H1 (cell line): ENCODE measurements around the gene PRPF6. TPM values are rescaled to one million over a fixed set of nuclear protein-coding genes. Genes with fewer than 3 reads are reported as not detected.

Experiments used
- BACH1 ChIP-seq: IDR thresholded peaks from 2 replicates; pipeline ENCODE4 v1.6.1; 2012; ENCODE audit warnings: low read length, improper control_type of control experiment
- GTF2F1 ChIP-seq: IDR thresholded peaks from 2 replicates; pipeline ENCODE4 v1.6.1; 2012; ENCODE audit warnings: low read depth, low read length, improper control_type of control experiment, borderline replicate concordance
- polyA plus RNA-seq, 7 experiments: library from polyadenylated mRNA; depleted of rRNA in 3 of 7; stranded (reverse) in 5 of 7; unstranded in 2 of 7; fragments of >200 nt in 5 of 7; fragments of 200-250 nt in 2 of 7; gene quantifications; 1 replicate in 5 of 7; 2 replicates in 1 of 7; 4 replicates in 1 of 7; pipeline versions ENCODE4 v1.2.1 to v1.2.3, GENCODE V29; 2011 to 2013; ENCODE audit warnings: missing spikeins in 2 of 7, mixed read lengths in 2 of 7
- total RNA-seq: library from RNA; stranded (reverse); fragmentation: NEBNext Ultra II Directional; extraction: Animal tissue kit (Norgen Biotek cat#: 25700); gene quantifications from 2 replicates; pipeline ENCODE4 v1.2.1, GENCODE V29; 2021

The PRPF6 gene
- total and polyA plus RNA-seq, 2 of the 8 experiments (the other 6 are each of a cell fraction or from before 2014, with no cell fraction given): 27.9 to 76.9 TPM

- TF ChIP-seq BACH1: no peak
- TF ChIP-seq GTF2F1: no peak
Observed at GRCh38 chr20:64009811-64010387, 29.0 kb downstream of the PRPF6 start (continued).
